ENCODE measurements around the gene FLOT1. TPM values are rescaled to one million over a fixed set of nuclear protein-coding genes. Genes with fewer than 3 reads are reported as not detected.

The FLOT1 gene
- total and polyA plus RNA-seq, 2 of the 13 experiments (the other 11 are each of a cell fraction or from before 2014, with no cell fraction given): 82.3 to 130 TPM

DNA sequence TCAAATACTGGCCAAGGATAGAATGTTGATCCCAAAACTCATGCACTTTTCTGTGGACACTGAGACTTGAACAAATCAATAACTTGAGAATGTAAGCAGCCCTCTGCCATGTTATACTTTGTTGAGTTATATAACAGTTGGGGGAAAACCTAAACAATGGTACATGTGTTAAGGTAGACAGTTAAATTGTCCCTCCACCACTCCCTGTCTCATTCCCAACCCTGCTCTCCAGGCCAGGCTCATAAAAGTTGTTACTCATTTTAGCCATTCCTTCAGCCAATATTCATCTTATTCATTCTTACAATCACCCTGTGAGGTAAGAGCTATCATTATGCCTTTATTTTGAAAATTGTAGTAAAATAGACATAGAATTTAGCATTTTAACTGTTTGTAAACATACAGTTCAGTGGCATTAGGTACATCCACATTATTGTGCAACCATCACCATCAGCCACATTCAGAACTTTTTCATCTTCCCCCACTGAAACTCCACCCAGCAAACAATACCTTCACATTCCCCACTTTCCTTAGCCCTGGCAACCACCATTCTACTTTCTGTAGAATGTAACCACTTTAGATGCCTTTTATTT, 40.0 kb upstream of the FLOT1 start (continued):
- TF ChIP-seq, protein P1, sequence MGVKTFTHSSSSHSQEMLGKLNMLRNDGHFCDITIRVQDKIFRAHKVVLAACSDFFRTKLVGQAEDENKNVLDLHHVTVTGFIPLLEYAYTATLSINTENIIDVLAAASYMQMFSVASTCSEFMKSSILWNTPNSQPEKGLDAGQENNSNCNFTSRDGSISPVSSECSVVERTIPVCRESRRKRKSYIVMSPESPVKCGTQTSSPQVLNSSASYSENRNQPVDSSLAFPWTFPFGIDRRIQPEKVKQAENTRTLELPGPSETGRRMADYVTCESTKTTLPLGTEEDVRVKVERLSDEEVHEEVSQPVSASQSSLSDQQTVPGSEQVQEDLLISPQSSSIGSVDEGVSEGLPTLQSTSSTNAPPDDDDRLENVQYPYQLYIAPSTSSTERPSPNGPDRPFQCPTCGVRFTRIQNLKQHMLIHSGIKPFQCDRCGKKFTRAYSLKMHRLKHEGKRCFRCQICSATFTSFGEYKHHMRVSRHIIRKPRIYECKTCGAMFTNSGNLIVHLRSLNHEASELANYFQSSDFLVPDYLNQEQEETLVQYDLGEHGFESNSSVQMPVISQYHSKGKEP (CRISPR knock-in tag; IDR thresholded peaks at IDR 0.05): no peak
- no peak for TF ChIP-seq ZFP91 (CRISPR knock-in tag; IDR thresholded peaks at IDR 0.05; ENCODE audit: borderline replicate concordance)
- no peak for TF ChIP-seq CBFB (CRISPR knock-in tag; IDR thresholded peaks at IDR 0.05)
- TF ChIP-seq IKZF4 (CRISPR knock-in tag; IDR thresholded peaks at IDR 0.05; ENCODE audit: borderline replicate concordance, low read depth, not compliant biosample characterization): no peak
- TF ChIP-seq, protein P2, sequence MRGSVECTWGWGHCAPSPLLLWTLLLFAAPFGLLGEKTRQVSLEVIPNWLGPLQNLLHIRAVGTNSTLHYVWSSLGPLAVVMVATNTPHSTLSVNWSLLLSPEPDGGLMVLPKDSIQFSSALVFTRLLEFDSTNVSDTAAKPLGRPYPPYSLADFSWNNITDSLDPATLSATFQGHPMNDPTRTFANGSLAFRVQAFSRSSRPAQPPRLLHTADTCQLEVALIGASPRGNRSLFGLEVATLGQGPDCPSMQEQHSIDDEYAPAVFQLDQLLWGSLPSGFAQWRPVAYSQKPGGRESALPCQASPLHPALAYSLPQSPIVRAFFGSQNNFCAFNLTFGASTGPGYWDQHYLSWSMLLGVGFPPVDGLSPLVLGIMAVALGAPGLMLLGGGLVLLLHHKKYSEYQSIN (CRISPR knock-in tag; IDR thresholded peaks at IDR 0.05; ENCODE audit: borderline replicate concordance): no peak
- TF ChIP-seq ISL2 (CRISPR knock-in tag; IDR thresholded peaks at IDR 0.05): peak; percentile 17; the same call in 1 of the 2 replicates
- no peak for TF ChIP-seq HOXA3 (CRISPR knock-in tag; IDR thresholded peaks at IDR 0.05)
- no peak for TF ChIP-seq ZNF790 (CRISPR knock-in tag; IDR thresholded peaks at IDR 0.05; ENCODE audit: borderline replicate concordance)
- no peak for TF ChIP-seq ZNF501 (CRISPR knock-in tag; IDR thresholded peaks at IDR 0.05)
- TF ChIP-seq, protein P3, sequence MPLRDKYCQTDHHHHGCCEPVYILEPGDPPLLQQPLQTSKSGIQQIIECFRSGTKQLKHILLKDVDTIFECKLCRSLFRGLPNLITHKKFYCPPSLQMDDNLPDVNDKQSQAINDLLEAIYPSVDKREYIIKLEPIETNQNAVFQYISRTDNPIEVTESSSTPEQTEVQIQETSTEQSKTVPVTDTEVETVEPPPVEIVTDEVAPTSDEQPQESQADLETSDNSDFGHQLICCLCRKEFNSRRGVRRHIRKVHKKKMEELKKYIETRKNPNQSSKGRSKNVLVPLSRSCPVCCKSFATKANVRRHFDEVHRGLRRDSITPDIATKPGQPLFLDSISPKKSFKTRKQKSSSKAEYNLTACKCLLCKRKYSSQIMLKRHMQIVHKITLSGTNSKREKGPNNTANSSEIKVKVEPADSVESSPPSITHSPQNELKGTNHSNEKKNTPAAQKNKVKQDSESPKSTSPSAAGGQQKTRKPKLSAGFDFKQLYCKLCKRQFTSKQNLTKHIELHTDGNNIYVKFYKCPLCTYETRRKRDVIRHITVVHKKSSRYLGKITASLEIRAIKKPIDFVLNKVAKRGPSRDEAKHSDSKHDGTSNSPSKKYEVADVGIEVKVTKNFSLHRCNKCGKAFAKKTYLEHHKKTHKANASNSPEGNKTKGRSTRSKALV (CRISPR knock-in tag; IDR thresholded peaks at IDR 0.05): no peak
- no peak for TF ChIP-seq ZMYM3 (CRISPR knock-in tag; IDR thresholded peaks at IDR 0.05)
- TF ChIP-seq ZNF558 (CRISPR knock-in tag; IDR thresholded peaks at IDR 0.05; ENCODE audit: borderline replicate concordance): peak; percentile 76
- no peak for TF ChIP-seq MEIS1 (CRISPR knock-in tag; IDR thresholded peaks at IDR 0.05; ENCODE audit: borderline replicate concordance)
- TF ChIP-seq, protein P4, sequence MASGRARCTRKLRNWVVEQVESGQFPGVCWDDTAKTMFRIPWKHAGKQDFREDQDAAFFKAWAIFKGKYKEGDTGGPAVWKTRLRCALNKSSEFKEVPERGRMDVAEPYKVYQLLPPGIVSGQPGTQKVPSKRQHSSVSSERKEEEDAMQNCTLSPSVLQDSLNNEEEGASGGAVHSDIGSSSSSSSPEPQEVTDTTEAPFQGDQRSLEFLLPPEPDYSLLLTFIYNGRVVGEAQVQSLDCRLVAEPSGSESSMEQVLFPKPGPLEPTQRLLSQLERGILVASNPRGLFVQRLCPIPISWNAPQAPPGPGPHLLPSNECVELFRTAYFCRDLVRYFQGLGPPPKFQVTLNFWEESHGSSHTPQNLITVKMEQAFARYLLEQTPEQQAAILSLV (CRISPR knock-in tag; IDR thresholded peaks at IDR 0.05; ENCODE audit: borderline replicate concordance): no peak
- no peak for TF ChIP-seq ZNF766 (CRISPR knock-in tag; IDR thresholded peaks at IDR 0.05; ENCODE audit: borderline replicate concordance)
- TF ChIP-seq MBD4 (IDR thresholded peaks at IDR 0.05; ENCODE audit: borderline replicate concordance, low read length): peak; percentile 91
- TF ChIP-seq, protein P5, sequence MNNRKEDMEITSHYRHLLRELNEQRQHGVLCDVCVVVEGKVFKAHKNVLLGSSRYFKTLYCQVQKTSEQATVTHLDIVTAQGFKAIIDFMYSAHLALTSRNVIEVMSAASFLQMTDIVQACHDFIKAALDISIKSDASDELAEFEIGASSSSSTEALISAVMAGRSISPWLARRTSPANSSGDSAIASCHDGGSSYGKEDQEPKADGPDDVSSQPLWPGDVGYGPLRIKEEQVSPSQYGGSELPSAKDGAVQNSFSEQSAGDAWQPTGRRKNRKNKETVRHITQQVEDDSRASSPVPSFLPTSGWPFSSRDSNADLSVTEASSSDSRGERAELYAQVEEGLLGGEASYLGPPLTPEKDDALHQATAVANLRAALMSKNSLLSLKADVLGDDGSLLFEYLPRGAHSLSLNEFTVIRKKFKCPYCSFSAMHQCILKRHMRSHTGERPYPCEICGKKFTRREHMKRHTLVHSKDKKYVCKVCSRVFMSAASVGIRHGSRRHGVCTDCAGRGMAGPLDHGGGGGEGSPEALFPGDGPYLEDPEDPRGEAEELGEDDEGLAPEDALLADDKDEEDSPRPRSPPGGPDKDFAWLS (CRISPR knock-in tag; IDR thresholded peaks at IDR 0.05; ENCODE audit: borderline replicate concordance): no peak
- no peak for TF ChIP-seq RFXANK (CRISPR knock-in tag; IDR thresholded peaks at IDR 0.05)
- peak; percentile 89; the same call in 1 of the 2 replicates for TF ChIP-seq RORA (CRISPR knock-in tag; IDR thresholded peaks at IDR 0.05)
- no peak for TF ChIP-seq FOSL2 (CRISPR knock-in tag; IDR thresholded peaks at IDR 0.05)
